CD4-positive, alpha-beta T cell treated with Interferon alpha-2 for 1 hour (primary cell): ENCODE results near the gene SHOX.
"Not testable (repeated sequence)": the region's sequence is repeated elsewhere in the genome, so short reads cannot be mapped to it uniquely, and the experiment has no call there.

Experiments used
- DNase-seq, 2 donors: peaks; one replicate each; pipeline ENCODE4 v3.0.0-alpha.2; 2020 to 2022

The SHOX gene

GRCh38 chrX:630612-631496 lies at the start of gene SHOX:
SHOX (plus strand) TSS chrX:630791; CDS start chrX:630898, 107 bp downstream.
- DNase-seq, result no peak

GRCh38 chrX:581066-581465 lies 49.5 kb upstream of the SHOX start:
- no peak for DNase-seq

- DNase-seq, result no peak
These were observed 48.8 kb upstream of the SHOX start for GRCh38 chrX:581720-582298.

GRCh38 chrX:584572-584971 lies 46.0 kb upstream of the SHOX start:
- no peak for DNase-seq

GRCh38 chrX:585115-585808 lies 45.3 kb upstream of the SHOX start:
- no peak for DNase-seq

GRCh38 chrX:586351-586750 lies 44.2 kb upstream of the SHOX start:
- no peak for DNase-seq

GRCh38 chrX:589261-589660 lies 41.3 kb upstream of the SHOX start:
- DNase-seq, result not testable (repeated sequence)

- no peak for DNase-seq
These were observed 39.7 kb upstream of the SHOX start for GRCh38 chrX:590693-591404.

GRCh38 chrX:599837-600715 lies 30.5 kb upstream of the SHOX start:
- DNase-seq, result no peak

- DNase-seq, result not testable (repeated sequence)
These were observed 27.6 kb upstream of the SHOX start for GRCh38 chrX:603029-603428.

- not testable (repeated sequence) for DNase-seq
These were observed 26.0 kb upstream of the SHOX start for GRCh38 chrX:604616-605015.

GRCh38 chrX:608088-608487 lies 22.5 kb upstream of the SHOX start:
- not testable (repeated sequence) for DNase-seq

- DNase-seq, result no peak
These were observed 16.5 kb upstream of the SHOX start for GRCh38 chrX:614136-614535.

- DNase-seq, result no peak
These were observed 13.2 kb upstream of the SHOX start for GRCh38 chrX:617401-617800.

GRCh38 chrX:617891-618290 lies 12.7 kb upstream of the SHOX start:
- DNase-seq, result no peak

GRCh38 chrX:618304-618703 lies 12.3 kb upstream of the SHOX start:
- DNase-seq, result not testable (repeated sequence)

GRCh38 chrX:618761-619450 lies 11.7 kb upstream of the SHOX start:
- DNase-seq, result no peak

GRCh38 chrX:619451-619811 lies 11.2 kb upstream of the SHOX start:
- no peak for DNase-seq

GRCh38 chrX:619812-620531 lies 10.6 kb upstream of the SHOX start:
- DNase-seq, result no peak

GRCh38 chrX:621705-622503 lies 8.7 kb upstream of the SHOX start:
- DNase-seq, result no peak
